ENCODE results near the gene PDAP1.

- TF ChIP-seq CTCF (IDR thresholded peaks at IDR 0.05) (no peak), POLR2A (IDR thresholded peaks at IDR 0.05) (no peak), POLR2AphosphoS5 (IDR thresholded peaks at IDR 0.05) (no peak)
Observed at GRCh38 chr7:99397297-99397983, 11.0 kb downstream of the PDAP1 start.

Measured in breast epithelium (tissue), 3 donors.